Measurements from ENCODE around the gene ITM2B. TPM values are rescaled to one million over a fixed set of nuclear protein-coding genes. Genes with fewer than 3 reads are reported as not detected.

Gene ITM2B
- total and polyA plus RNA-seq, 10 of the 15 experiments (the other 5 are each of a cell fraction or from before 2014, with no cell fraction given), result 2.5 to 18.1 (median 4.9) TPM

DNA sequence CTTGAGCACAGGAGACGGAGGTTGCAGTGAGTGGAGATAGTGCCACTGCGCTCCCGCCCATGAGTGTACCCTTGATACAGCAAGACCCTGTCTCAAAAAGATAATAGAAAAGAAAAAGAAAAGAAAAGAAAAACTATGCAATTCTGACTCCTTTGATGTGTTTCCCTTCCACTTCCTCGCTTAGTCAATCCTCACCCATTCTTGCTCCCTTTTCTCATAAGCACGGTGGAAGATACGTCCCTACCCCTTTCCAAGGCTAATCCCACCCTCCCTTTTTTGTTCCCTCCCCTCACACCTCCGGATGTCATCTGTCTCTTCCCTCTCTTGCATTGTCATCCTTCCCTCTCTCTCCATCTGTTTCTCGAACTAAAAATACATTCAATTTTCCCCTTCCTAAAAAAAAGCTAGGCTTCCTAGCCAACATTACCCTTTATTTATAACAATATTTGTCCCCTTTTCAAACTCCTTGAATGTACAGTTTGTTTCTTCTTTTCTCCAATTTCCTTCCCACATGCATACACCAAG is 40.5 kb upstream of the ITM2B start:
- no TSS peak for BruUV-seq (replicated peaks)
- intact Hi-C loops (cut with micrococcal nuclease; ENCODE audit: unreplicated experiment) (no loop called here), in situ Hi-C loops (cut with MboI) (no loop called here)
- no peak overlapping the region for H3K4me2 ChIP-seq (ENCODE audit: control insufficient read depth, insufficient read depth)
- no peak for ATAC-seq
- H3K9me3 ChIP-seq (replicated peaks; ENCODE audit: control insufficient read depth, insufficient read depth, low read length), result no peaks in the 10 kb centered on the region
- no peaks in the 10 kb centered on the region; a peak in 2 of 4 replicates for H3K27me3 ChIP-seq (replicated peaks in 1 of 2; ENCODE audit: control insufficient read depth in 2 of 2, insufficient read depth in 2 of 2, low read length in 1 of 2)
- no peaks in the 10 kb centered on the region for H3K79me2 ChIP-seq (ENCODE audit: control insufficient read depth, insufficient read depth, low read length)
- WGBS (ENCODE audit: insufficient coverage, insufficient replicate concordance, low lambda C conversion rate, missing lambda C conversion rate), result 46% methylated on average over 8 of the region's 8 CpGs
- ChIA-PET SMC1A (ENCODE audit: uncharacterized antibody, unreplicated experiment) (no interaction called here), POLR2A (interaction anchor here (0.7 kb wide), 1 partner anchor 621 kb away, joined by 4 read pairs; no protein-coding TSS in a partner anchor), CTCF (no interaction called here), RAD21 (ENCODE audit: unreplicated experiment) (interaction anchor here (0.6 kb wide), 1 partner anchor 110 kb away, joined by 3 read pairs; no protein-coding TSS in a partner anchor)
- TF ChIP-seq CHD1 (IDR thresholded peaks at IDR 0.05; ENCODE audit: low read depth, low read length) (no peak), WRNIP1 (IDR thresholded peaks at IDR 0.05; ENCODE audit: borderline replicate concordance, low read depth, low read length) (no peak), HDAC2 (IDR thresholded peaks at IDR 0.05) (no peak), PAX8 (IDR thresholded peaks at IDR 0.05) (no peak), EP300 (IDR thresholded peaks at IDR 0.05; ENCODE audit: borderline replicate concordance in 1 of 2, control insufficient read depth in 1 of 2, low read depth in 2 of 2, low read length in 2 of 2) (no peak), NFIC (IDR thresholded peaks at IDR 0.05; ENCODE audit: low read depth, low read length) (no peak), TBL1XR1 (IDR thresholded peaks at IDR 0.05; ENCODE audit: low read depth, low read length) (no peak), KLF5 (IDR thresholded peaks at IDR 0.05; ENCODE audit: partially characterized antibody) (no peak), YBX1 (IDR thresholded peaks at IDR 0.05) (no peak), LARP7 (IDR thresholded peaks at IDR 0.05) (no peak), MTA3 (IDR thresholded peaks at IDR 0.05; ENCODE audit: borderline replicate concordance, low read length) (no peak), KAT2A (conservative IDR thresholded peaks at IDR 0.05; ENCODE audit: control insufficient read depth, low read depth, low read length) (no peak), BACH1 (IDR thresholded peaks at IDR 0.05; ENCODE audit: borderline replicate concordance) (no peak), GATAD2B (conservative IDR thresholded peaks at IDR 0.05; ENCODE audit: low read depth) (no peak), SIX5 (IDR thresholded peaks at IDR 0.05; ENCODE audit: low read depth, low read length, severe bottlenecking) (no peak)
- TF ChIP-seq, protein P1, sequence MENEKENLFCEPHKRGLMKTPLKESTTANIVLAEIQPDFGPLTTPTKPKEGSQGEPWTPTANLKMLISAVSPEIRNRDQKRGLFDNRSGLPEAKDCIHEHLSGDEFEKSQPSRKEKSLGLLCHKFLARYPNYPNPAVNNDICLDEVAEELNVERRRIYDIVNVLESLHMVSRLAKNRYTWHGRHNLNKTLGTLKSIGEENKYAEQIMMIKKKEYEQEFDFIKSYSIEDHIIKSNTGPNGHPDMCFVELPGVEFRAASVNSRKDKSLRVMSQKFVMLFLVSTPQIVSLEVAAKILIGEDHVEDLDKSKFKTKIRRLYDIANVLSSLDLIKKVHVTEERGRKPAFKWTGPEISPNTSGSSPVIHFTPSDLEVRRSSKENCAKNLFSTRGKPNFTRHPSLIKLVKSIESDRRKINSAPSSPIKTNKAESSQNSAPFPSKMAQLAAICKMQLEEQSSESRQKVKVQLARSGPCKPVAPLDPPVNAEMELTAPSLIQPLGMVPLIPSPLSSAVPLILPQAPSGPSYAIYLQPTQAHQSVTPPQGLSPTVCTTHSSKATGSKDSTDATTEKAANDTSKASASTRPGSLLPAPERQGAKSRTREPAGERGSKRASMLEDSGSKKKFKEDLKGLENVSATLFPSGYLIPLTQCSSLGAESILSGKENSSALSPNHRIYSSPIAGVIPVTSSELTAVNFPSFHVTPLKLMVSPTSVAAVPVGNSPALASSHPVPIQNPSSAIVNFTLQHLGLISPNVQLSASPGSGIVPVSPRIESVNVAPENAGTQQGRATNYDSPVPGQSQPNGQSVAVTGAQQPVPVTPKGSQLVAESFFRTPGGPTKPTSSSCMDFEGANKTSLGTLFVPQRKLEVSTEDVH (IDR thresholded peaks at IDR 0.05; ENCODE audit: low read depth, partially characterized antibody), result no peak
- TF ChIP-seq, protein P2, sequence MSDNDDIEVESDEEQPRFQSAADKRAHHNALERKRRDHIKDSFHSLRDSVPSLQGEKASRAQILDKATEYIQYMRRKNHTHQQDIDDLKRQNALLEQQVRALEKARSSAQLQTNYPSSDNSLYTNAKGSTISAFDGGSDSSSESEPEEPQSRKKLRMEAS (IDR thresholded peaks at IDR 0.05; ENCODE audit: low read depth, low read length), result no peak
- TF ChIP-seq, protein P3, sequence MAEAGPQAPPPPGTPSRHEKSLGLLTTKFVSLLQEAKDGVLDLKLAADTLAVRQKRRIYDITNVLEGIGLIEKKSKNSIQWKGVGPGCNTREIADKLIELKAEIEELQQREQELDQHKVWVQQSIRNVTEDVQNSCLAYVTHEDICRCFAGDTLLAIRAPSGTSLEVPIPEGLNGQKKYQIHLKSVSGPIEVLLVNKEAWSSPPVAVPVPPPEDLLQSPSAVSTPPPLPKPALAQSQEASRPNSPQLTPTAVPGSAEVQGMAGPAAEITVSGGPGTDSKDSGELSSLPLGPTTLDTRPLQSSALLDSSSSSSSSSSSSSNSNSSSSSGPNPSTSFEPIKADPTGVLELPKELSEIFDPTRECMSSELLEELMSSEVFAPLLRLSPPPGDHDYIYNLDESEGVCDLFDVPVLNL (IDR thresholded peaks at IDR 0.05; ENCODE audit: low read depth, low read length), result no peak
- TF ChIP-seq, protein P4, sequence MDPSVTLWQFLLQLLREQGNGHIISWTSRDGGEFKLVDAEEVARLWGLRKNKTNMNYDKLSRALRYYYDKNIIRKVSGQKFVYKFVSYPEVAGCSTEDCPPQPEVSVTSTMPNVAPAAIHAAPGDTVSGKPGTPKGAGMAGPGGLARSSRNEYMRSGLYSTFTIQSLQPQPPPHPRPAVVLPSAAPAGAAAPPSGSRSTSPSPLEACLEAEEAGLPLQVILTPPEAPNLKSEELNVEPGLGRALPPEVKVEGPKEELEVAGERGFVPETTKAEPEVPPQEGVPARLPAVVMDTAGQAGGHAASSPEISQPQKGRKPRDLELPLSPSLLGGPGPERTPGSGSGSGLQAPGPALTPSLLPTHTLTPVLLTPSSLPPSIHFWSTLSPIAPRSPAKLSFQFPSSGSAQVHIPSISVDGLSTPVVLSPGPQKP (IDR thresholded peaks at IDR 0.05; ENCODE audit: low read depth, low read length), result no peak
- TF ChIP-seq, protein P5, sequence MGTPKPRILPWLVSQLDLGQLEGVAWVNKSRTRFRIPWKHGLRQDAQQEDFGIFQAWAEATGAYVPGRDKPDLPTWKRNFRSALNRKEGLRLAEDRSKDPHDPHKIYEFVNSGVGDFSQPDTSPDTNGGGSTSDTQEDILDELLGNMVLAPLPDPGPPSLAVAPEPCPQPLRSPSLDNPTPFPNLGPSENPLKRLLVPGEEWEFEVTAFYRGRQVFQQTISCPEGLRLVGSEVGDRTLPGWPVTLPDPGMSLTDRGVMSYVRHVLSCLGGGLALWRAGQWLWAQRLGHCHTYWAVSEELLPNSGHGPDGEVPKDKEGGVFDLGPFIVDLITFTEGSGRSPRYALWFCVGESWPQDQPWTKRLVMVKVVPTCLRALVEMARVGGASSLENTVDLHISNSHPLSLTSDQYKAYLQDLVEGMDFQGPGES (IDR thresholded peaks at IDR 0.05), result no peak
- no peak overlapping the region for H2AFZ ChIP-seq (ENCODE audit: control insufficient read depth, low read depth, low read length)
- H3K27ac ChIP-seq (ENCODE audit: control insufficient read depth, insufficient read depth), result no peak overlapping the region
- no peak for DNase-seq (ENCODE audit: low read depth, low spot score)
- H4K20me1 ChIP-seq (ENCODE audit: control insufficient read depth, insufficient read depth), result no peaks in the 10 kb centered on the region
- no peaks in the 10 kb centered on the region for H3K4me1 ChIP-seq (ENCODE audit: control insufficient read depth, insufficient read depth, low read length)
- no peak overlapping the region for H3K4me3 ChIP-seq
- H3K36me3 ChIP-seq (ENCODE audit: control insufficient read depth in 2 of 2, insufficient read depth in 2 of 2, low read length in 1 of 2), result no peaks in the 10 kb centered on the region
- FAIRE-seq, result no peak
- no peak overlapping the region for H3K9ac ChIP-seq (ENCODE audit: control insufficient read depth, insufficient read depth, low read length)

Data from GM12878 (cell line).